IMR-90 (cell line): ENCODE data around the gene AHI1. TPM values are rescaled to one million over a fixed set of nuclear protein-coding genes. Genes with fewer than 3 reads are reported as not detected.

Experiments
- ATAC-seq: fragments of 200-7000 bp; cut with Tn5 transposase; 2 replicates; pipeline ENCODE4 v1.9.1; 2020; ENCODE audit warnings: low read depth, mild to moderate bottlenecking, moderate library complexity
- BruUV-seq: library from RNA; stranded (reverse); fragments of 400-500 nt; replicated peaks from 2 replicates; lab custom pipeline; 2021; lab: Mats Ljungman, UMichigan
- CTCF ChIA-PET: fragments of 300-600 bp; formaldehyde crosslinking; extraction: SDS; loops from one replicate; lab custom pipeline; 2021; ENCODE audit warnings: antibody characterized with exemption; lab: Yijun Ruan, JAX
- POLR2A ChIA-PET: fragments of 300-600 bp; sonication (Branson Sonifier 250); formaldehyde crosslinking; loops from one replicate; lab custom pipeline; 2022; ENCODE audit warnings: antibody characterized with exemption; ENCODE audit not compliant: unreplicated experiment; lab: Charles Lee
- DNase-seq: peaks from one replicate; pipeline ENCODE4 v3.0.0; 2013
- H2AFZ ChIP-seq: replicated peaks from 2 replicates; pipeline ENCODE3; 2013; ENCODE audit warnings: low read length, mild to moderate bottlenecking; ENCODE audit not compliant: poor library complexity
- H2AK5ac ChIP-seq: 2 replicates; pipeline ENCODE4 v1.6.1; 2013; ENCODE audit warnings: low read depth, low read length, inconsistent platforms
- H2AK9ac ChIP-seq: replicated peaks from 2 replicates; pipeline ENCODE3; 2013; ENCODE audit warnings: mild to moderate bottlenecking, low read depth, low read length, moderate library complexity; ENCODE audit not compliant: poor library complexity
- H2BK120ac ChIP-seq: 2 replicates; pipeline ENCODE4 v1.6.1; 2013; ENCODE audit warnings: low read depth, low read length, inconsistent platforms
- H2BK15ac ChIP-seq: 3 replicates; pipeline ENCODE4 v1.6.1; 2013; ENCODE audit warnings: low read depth, low read length, inconsistent platforms
- H2BK20ac ChIP-seq: 2 replicates; pipeline ENCODE4 v1.6.1; 2013; ENCODE audit warnings: low read depth, mild to moderate bottlenecking, inconsistent platforms, low read length, moderate library complexity
- H2BK5ac ChIP-seq: 2 replicates; pipeline ENCODE4 v1.6.1; 2013; ENCODE audit warnings: mild to moderate bottlenecking, low read depth, low read length, inconsistent platforms; ENCODE audit not compliant: poor library complexity, severe bottlenecking
- H3K14ac ChIP-seq: replicated peaks from 2 replicates; pipeline ENCODE4 v1.6.1; 2013; ENCODE audit warnings: low read depth, low read length, inconsistent platforms
- H3K18ac ChIP-seq: 2 replicates; pipeline ENCODE4 v1.6.1; 2013; ENCODE audit warnings: low read depth, low read length, control low read depth
- H3K23ac ChIP-seq: 2 replicates; pipeline ENCODE4 v1.6.1; 2013; ENCODE audit warnings: low read depth, low read length, inconsistent platforms
- H3K27ac ChIP-seq: 2 replicates; pipeline ENCODE4 v1.5.1; 2013; ENCODE audit warnings: mild to moderate bottlenecking, control low read depth, low read length; ENCODE audit not compliant: insufficient read depth
- H3K27me3 ChIP-seq: 2 replicates; pipeline ENCODE4 v1.6.1; 2013; ENCODE audit warnings: low read length; ENCODE audit not compliant: control insufficient read depth, insufficient read depth
- H3K36me3 ChIP-seq: 2 replicates; pipeline ENCODE4 v1.6.1; 2013; ENCODE audit warnings: low read length, mixed read lengths; ENCODE audit not compliant: control insufficient read depth, insufficient read depth
- H3K4ac ChIP-seq: 2 replicates; pipeline ENCODE4 v1.6.1; 2013; ENCODE audit warnings: low read depth, low read length, inconsistent platforms
- H3K4me1 ChIP-seq: 2 replicates; pipeline ENCODE4 v1.6.1; 2013; ENCODE audit warnings: low read length, mixed read lengths; ENCODE audit not compliant: control insufficient read depth, insufficient read depth
- H3K4me2 ChIP-seq: 2 replicates; pipeline ENCODE4 v1.6.1; 2013; ENCODE audit warnings: low read depth, mild to moderate bottlenecking, control low read depth, low read length, moderate library complexity
- H3K4me3 ChIP-seq: 2 replicates; pipeline ENCODE4 v1.5.1; 2013; ENCODE audit warnings: low read depth, mild to moderate bottlenecking, control low read depth, low read length, moderate library complexity; ENCODE audit not compliant: insufficient read depth
- H3K56ac ChIP-seq: 2 replicates; pipeline ENCODE4 v1.6.1; 2013; ENCODE audit warnings: low read length, inconsistent platforms; ENCODE audit not compliant: insufficient read depth; ENCODE audit errors: extremely low read depth
- H3K79me1 ChIP-seq, 2 experiments: 2 replicates each; pipeline ENCODE4 v1.6.1; 2013; ENCODE audit warnings: low read length in 2 of 2, inconsistent platforms in 1 of 2, low read depth in 1 of 2
- H3K9ac ChIP-seq: 2 replicates; pipeline ENCODE4 v1.6.1; 2013; ENCODE audit warnings: low read depth, low read length, control low read depth
- H3K9me1 ChIP-seq: 2 replicates; pipeline ENCODE4 v1.6.1; 2013; ENCODE audit warnings: low read length, inconsistent platforms; ENCODE audit not compliant: insufficient read depth
- H3K9me3 ChIP-seq: 2 replicates; pipeline ENCODE4 v1.6.1; 2013; ENCODE audit warnings: low read length; ENCODE audit not compliant: control insufficient read depth, insufficient read depth
- H4K20me1 ChIP-seq: 2 replicates; pipeline ENCODE4 v1.6.1; 2013; ENCODE audit warnings: low read length, inconsistent platforms; ENCODE audit not compliant: insufficient read depth
- H4K5ac ChIP-seq: 2 replicates; pipeline ENCODE4 v1.6.1; 2013; ENCODE audit warnings: mild to moderate bottlenecking, low read depth, low read length, control low read depth
- H4K8ac ChIP-seq, 2 experiments: 2 replicates each; pipeline ENCODE4 v1.6.1; 2013; ENCODE audit warnings: low read depth in 2 of 2, low read length in 2 of 2, control low read depth in 1 of 2, inconsistent platforms in 1 of 2
- H4K91ac ChIP-seq: 2 replicates; pipeline ENCODE4 v1.6.1; 2013; ENCODE audit warnings: low read depth, low read length, inconsistent platforms; ENCODE audit not compliant: insufficient read depth
- BHLHE40 ChIP-seq: fragments of 150-350 bp; IDR thresholded peaks from 2 replicates; pipeline ENCODE4 v1.6.1; 2016; ENCODE audit warnings: mild to moderate bottlenecking, low read depth, low read length
- CEBPB ChIP-seq: IDR thresholded peaks from 2 replicates; pipeline ENCODE4 v1.6.1; 2012; ENCODE audit warnings: low read depth, low read length, improper control_type of control experiment
- FOS ChIP-seq: fragments of 150-350 bp; IDR thresholded peaks from 2 replicates; pipeline ENCODE4 v1.6.1; 2016; ENCODE audit warnings: low read depth, low read length
- MAFK ChIP-seq: IDR thresholded peaks from 2 replicates; pipeline ENCODE4 v1.6.1; 2012; ENCODE audit warnings: low read depth, low read length, improper control_type of control experiment
- MAZ ChIP-seq: IDR thresholded peaks from 2 replicates; pipeline ENCODE4 v1.6.1; 2012; ENCODE audit warnings: low read depth, mild to moderate bottlenecking, low read length, improper control_type of control experiment, moderate library complexity, borderline replicate concordance
- MXI1 ChIP-seq: IDR thresholded peaks from 2 replicates; pipeline ENCODE4 v1.6.1; 2012; ENCODE audit warnings: low read depth, mild to moderate bottlenecking, low read length, moderate library complexity, borderline replicate concordance
- RFX5 ChIP-seq: IDR thresholded peaks from 2 replicates; pipeline ENCODE4 v1.8.0; 2012; ENCODE audit warnings: low read depth, mild to moderate bottlenecking, low read length, moderate library complexity
- WGBS, 2 experiments: methylation state at CpG; one replicate each; pipeline versions ENCODE4 v1.1.5 to v1.1.7; 2013; ENCODE audit warnings: missing lambda C conversion rate in 2 of 2; ENCODE audit not compliant: insufficient read length in 1 of 2; ENCODE audit errors: extremely low coverage in 2 of 2; 5-methylcytosine and 5-hydroxymethylcytosine counted together
- dilution Hi-C: fragments of 300-500 bp; cut with HindIII; formaldehyde crosslinking; loops from one replicate; pipeline ENCODE4 v1.14.3; 2018; ENCODE audit warnings: low sequenced_read_pairs; ENCODE audit not compliant: unreplicated experiment
- in situ Hi-C: fragments of 300-500 bp; cut with MboI; formaldehyde crosslinking; loops from 3 replicates; pipeline ENCODE4 v1.14.3; 2019; ENCODE audit warnings: low sequenced_read_pairs, inconsistent platforms, mixed read lengths
- intact Hi-C: fragments of 100-400 bp; cut with micrococcal nuclease; formaldehyde crosslinking; loops from 2 replicates; pipeline ENCODE4 v1.10.0; 2022
- polyA plus RNA-seq, 3 experiments: library from polyadenylated mRNA; depleted of rRNA; stranded (reverse); fragments of >200 nt; gene quantifications; 2 replicates each; pipeline ENCODE4 v1.2.3, GENCODE V29; 2012; ENCODE audit warnings: low replicate concordance in 1 of 3
- total RNA-seq: library from RNA; depleted of rRNA; stranded (reverse); fragments of >200 nt; gene quantifications from 2 replicates; pipeline ENCODE4 v1.2.3, GENCODE V29; 2012
- TF ChIP-seq, protein P1 (sequence below): fragments of 150-350 bp; IDR thresholded peaks from 2 replicates; pipeline ENCODE4 v1.6.1; 2016; ENCODE audit warnings: low read depth, mild to moderate bottlenecking, low read length, moderate library complexity, borderline replicate concordance
- TF ChIP-seq, protein P2 (sequence below): fragments of 150-350 bp; IDR thresholded peaks from 2 replicates; pipeline ENCODE4 v1.6.1; 2017; ENCODE audit warnings: mild to moderate bottlenecking, antibody characterized with exemption, low read length, low read depth
- TF ChIP-seq, protein P3 (sequence below): conservative IDR thresholded peaks from 2 replicates; pipeline ENCODE4 v1.5.1; 2012; ENCODE audit warnings: mild to moderate bottlenecking, low read depth, low read length, improper control_type of control experiment

AHI1 gene
- total and polyA plus RNA-seq, 2 of the 4 experiments (the other 2 are of a cell fraction) = 9.5 to 19.4 TPM

DNA sequence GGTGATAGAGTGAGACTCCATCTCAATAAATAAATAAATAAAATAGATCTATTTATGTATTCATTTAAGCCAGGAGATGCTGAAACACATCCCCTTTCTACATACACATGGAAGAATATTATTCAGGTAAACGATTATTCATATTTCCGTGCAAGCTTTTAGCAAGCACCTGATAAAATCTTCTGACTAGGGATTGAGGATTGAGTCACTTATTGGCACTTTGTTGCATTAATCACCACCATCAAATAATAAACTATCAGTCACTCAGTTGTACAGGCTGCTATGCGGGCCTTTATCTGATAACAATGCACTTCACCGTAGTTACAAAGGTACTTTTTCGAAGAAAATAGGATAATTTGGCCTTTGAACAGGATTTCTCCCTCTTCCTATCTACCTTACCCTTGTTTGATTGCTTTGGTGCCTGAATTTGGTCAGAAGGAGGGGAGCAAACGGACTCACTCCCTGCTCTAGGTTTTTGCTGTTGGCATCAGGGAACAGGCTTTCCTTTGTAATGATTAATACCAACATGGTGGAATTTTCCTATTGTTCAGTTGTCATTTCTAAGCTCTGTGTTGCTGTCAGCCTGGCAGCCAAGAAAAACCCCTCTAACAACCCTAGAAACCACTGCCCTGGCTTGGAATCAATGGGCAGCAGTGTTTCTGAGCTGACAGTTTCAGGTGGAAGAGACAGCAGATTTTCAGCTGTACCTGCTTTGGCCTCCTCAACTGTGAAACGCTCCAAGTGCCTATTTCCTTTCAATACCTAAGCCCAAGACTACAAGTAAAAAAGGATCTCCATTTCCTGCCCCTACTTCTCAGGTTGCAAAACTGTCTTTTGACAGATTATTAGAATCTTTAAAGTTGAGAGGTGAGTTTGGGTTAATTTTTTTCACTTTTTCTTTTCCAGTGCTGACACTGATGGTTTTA lies 253.4 kb downstream of the AHI1 start:
- H3K9me3 ChIP-seq = no peaks in the 10 kb centered on the region
- H3K4ac ChIP-seq = no peak overlapping the region
- no peaks in the 10 kb centered on the region for H3K36me3 ChIP-seq
- no peak overlapping the region for H3K56ac ChIP-seq
- no peak overlapping the region for H3K9ac ChIP-seq
- in situ Hi-C loops = no loop called here
- no peak overlapping the region for H3K23ac ChIP-seq
- H4K20me1 ChIP-seq = no peaks in the 10 kb centered on the region
- no TSS peak for BruUV-seq
- no peak overlapping the region for H4K91ac ChIP-seq
- no peak overlapping the region for H4K8ac ChIP-seq
- no peaks in the 10 kb centered on the region for H3K4me1 ChIP-seq
- H2BK5ac ChIP-seq = no peak overlapping the region
- no peak overlapping the region for H2AK9ac ChIP-seq
- no peak overlapping the region for H2BK15ac ChIP-seq
- H3K18ac ChIP-seq = no peak overlapping the region
- no peak for DNase-seq
- no peak overlapping the region for H4K5ac ChIP-seq
- TF ChIP-seq MXI1 = no peak
- TF ChIP-seq, protein P1, sequence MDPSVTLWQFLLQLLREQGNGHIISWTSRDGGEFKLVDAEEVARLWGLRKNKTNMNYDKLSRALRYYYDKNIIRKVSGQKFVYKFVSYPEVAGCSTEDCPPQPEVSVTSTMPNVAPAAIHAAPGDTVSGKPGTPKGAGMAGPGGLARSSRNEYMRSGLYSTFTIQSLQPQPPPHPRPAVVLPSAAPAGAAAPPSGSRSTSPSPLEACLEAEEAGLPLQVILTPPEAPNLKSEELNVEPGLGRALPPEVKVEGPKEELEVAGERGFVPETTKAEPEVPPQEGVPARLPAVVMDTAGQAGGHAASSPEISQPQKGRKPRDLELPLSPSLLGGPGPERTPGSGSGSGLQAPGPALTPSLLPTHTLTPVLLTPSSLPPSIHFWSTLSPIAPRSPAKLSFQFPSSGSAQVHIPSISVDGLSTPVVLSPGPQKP = no peak
- no peak for TF ChIP-seq RFX5
- no peak for TF ChIP-seq CEBPB
- TF ChIP-seq FOS = no peak
- no peak for TF ChIP-seq MAFK
- TF ChIP-seq, protein P2, sequence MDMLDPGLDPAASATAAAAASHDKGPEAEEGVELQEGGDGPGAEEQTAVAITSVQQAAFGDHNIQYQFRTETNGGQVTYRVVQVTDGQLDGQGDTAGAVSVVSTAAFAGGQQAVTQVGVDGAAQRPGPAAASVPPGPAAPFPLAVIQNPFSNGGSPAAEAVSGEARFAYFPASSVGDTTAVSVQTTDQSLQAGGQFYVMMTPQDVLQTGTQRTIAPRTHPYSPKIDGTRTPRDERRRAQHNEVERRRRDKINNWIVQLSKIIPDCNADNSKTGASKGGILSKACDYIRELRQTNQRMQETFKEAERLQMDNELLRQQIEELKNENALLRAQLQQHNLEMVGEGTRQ = no peak
- no peak for TF ChIP-seq BHLHE40
- no peak for TF ChIP-seq MAZ
- TF ChIP-seq, protein P3, sequence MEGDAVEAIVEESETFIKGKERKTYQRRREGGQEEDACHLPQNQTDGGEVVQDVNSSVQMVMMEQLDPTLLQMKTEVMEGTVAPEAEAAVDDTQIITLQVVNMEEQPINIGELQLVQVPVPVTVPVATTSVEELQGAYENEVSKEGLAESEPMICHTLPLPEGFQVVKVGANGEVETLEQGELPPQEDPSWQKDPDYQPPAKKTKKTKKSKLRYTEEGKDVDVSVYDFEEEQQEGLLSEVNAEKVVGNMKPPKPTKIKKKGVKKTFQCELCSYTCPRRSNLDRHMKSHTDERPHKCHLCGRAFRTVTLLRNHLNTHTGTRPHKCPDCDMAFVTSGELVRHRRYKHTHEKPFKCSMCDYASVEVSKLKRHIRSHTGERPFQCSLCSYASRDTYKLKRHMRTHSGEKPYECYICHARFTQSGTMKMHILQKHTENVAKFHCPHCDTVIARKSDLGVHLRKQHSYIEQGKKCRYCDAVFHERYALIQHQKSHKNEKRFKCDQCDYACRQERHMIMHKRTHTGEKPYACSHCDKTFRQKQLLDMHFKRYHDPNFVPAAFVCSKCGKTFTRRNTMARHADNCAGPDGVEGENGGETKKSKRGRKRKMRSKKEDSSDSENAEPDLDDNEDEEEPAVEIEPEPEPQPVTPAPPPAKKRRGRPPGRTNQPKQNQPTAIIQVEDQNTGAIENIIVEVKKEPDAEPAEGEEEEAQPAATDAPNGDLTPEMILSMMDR = no peak
- no peak overlapping the region for H3K4me3 ChIP-seq
- no peak for ATAC-seq
- dilution Hi-C loops = no loop called here
- no peaks in the 10 kb centered on the region for H3K9me1 ChIP-seq
- H3K79me1 ChIP-seq = no peaks in the 10 kb centered on the region
- no peak overlapping the region for H3K27ac ChIP-seq
- no peak overlapping the region for H2AFZ ChIP-seq
- no peak overlapping the region for H2AK5ac ChIP-seq
- no peak overlapping the region for H2BK120ac ChIP-seq
- no peak overlapping the region for H2BK20ac ChIP-seq
- no peak overlapping the region for H3K4me2 ChIP-seq
- H3K27me3 ChIP-seq = peaks cover 2% of the 10 kb centered on the region
- 67% methylated on average over 1 of the region's 7 CpGs; no CpG with 5 or more reads in 1 of the 2 experiments for WGBS, 2 experiments
- POLR2A ChIA-PET = interaction anchor here (0.5 kb wide), 1 partner anchor 26 kb away, joined by 3 read pairs; no protein-coding TSS in a partner anchor
- CTCF ChIA-PET = no interaction called here
- no peak overlapping the region for H3K14ac ChIP-seq
- intact Hi-C loops = no loop called here
